GM19372 (cell line): ENCODE results near the gene NXPH4.

ENCODE experiments used
- ATAC-seq: cut with Tn5 transposase; IDR thresholded peaks from one replicate; pipeline ENCODE4 v1.9.1; 2021; ENCODE audit warnings: mild to moderate bottlenecking, low read depth, moderate library complexity; ENCODE audit not compliant: unreplicated experiment

The NXPH4 gene

GRCh38 chr12:57262126-57262822 is 45.7 kb downstream of the NXPH4 start:
- no peak for ATAC-seq

GRCh38 chr12:57263096-57263495 is 46.5 kb downstream of the NXPH4 start:
- no peak for ATAC-seq

GRCh38 chr12:57266681-57267080 is 50.1 kb downstream of the NXPH4 start:
- ATAC-seq: no peak

GRCh38 chr12:57268264-57268663 is 51.7 kb downstream of the NXPH4 start:
- ATAC-seq: no peak

GRCh38 chr12:57270966-57271470 is 54.4 kb downstream of the NXPH4 start:
- no peak for ATAC-seq

GRCh38 chr12:57272337-57273151 is 56.0 kb downstream of the NXPH4 start:
- ATAC-seq: no peak

- ATAC-seq: no peak
These were observed 56.9 kb downstream of the NXPH4 start for GRCh38 chr12:57273516-57273915.
